Measurements from ENCODE around the gene NCOA1.
"Not testable (repeated sequence)": the region's sequence is repeated elsewhere in the genome, so short reads cannot be mapped to it uniquely, and the experiment has no call there.

The NCOA1 gene

GRCh38 chr2:24508878-24509277 lies 17.8 kb downstream of the NCOA1 start:
- no peak for DNase-seq

DNA sequence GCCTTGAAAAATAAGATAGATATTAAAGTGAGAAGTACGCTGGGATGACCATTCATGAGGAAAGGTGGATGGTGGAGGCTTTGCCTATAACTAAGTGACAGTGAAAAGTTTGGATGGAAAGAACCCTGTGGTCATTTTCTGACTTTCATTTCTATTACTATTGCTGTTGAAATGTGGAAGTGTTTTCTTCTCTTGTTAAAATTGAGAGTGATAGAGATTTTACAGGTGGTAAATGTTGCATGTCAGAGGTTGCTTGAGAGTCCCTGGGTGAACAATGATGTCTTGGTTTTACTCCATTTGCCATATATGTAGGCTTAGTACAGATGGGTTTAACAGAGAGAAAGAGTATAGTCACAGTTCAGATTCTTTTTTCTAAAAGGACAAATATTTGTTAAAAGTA lies 18.4 kb downstream of the NCOA1 start:
- no peak for DNase-seq

DNA sequence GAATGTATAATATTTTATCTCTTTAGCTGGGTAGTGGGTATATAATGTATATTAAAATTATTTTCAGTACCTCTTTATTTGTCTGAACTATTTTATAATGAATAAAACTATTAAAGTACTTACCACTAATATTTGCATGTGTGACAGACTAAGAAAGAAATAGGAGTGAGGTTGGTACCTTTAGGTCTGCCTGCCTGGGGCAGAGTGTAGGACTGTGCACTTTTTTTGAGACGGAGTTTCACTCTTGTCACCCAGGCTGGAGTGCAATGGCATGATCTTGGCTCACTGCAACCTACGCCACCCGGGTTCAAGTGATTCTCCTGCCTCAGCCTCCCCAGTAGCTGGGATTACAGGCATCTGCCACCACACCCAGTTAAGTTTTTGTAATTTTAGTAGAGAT lies 18.8 kb downstream of the NCOA1 start:
- DNase-seq = no peak

DNA sequence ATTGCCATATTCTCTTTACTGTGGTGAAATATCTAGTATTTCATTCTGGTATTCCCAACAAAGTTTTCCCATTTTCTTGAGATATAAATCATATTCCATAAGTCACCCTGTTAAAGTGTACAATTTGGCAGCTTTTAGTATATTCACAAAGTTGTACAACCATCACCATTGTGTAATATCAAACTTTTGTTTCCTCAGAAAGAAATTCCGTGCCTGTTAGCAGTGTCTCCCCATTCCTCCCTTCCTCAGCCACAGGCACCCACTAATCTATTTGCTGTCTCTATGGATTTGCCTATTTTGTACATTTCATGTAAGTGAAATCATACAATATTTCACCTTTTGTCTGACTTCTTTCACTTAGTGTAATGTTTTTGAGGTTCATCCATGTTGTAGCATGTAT lies 19.7 kb downstream of the NCOA1 start:
- no peak for DNase-seq

- no peak for DNase-seq
Observed at GRCh38 chr2:24511198-24511597, 20.1 kb downstream of the NCOA1 start.

GRCh38 chr2:24511894-24512293 lies 20.8 kb downstream of the NCOA1 start:
- DNase-seq = no peak

GRCh38 chr2:24512404-24512803 lies 21.4 kb downstream of the NCOA1 start:
- DNase-seq = no peak

GRCh38 chr2:24512831-24513230 lies 21.8 kb downstream of the NCOA1 start:
- no peak for DNase-seq

GRCh38 chr2:24513281-24514071 lies 22.4 kb downstream of the NCOA1 start:
- no peak for DNase-seq

GRCh38 chr2:24514820-24515219 lies 23.8 kb downstream of the NCOA1 start:
- no peak for DNase-seq

DNA sequence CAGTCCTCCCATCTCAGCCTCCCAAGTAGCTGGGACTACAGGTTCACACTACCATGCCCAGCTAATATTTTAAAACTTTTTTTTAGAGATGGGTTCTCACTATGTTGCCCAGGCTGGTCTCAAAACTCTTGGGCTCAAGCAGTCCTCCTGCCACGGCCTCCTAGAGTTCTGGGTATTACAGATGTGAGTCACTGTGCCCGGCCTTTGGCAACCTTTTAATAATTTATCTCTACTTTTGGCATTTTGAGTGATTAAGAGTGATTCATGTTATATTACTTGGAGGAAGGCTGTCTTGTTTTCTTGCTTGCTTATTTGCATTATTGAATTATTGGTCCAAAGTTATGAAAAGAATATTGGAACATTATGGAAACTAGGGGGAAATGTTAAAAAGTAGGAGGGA lies 24.3 kb downstream of the NCOA1 start:
- no peak for DNase-seq

GRCh38 chr2:24515831-24516230 lies 24.8 kb downstream of the NCOA1 start:
- no peak for DNase-seq

- DNase-seq = no peak
Observed at GRCh38 chr2:24517247-24517646, 26.2 kb downstream of the NCOA1 start.

DNA sequence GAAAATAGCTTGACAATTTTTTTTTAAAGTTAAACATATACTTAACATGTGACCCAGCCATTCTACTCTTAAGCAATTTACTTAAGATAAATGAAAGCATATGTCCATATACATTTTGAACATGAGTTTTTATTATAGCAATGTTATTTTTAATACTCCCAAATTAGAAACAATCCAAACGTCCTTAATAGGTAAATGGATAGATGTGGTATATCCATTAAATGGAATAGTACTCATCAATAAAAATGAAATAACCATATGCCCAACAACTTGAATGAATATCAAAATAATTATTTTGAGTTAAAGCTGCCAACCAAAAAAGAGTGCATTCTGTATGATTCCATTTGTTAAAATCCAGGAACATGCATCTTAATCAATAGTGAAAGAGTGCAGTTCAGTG lies 29.1 kb downstream of the NCOA1 start:
- no peak for DNase-seq

- no peak for DNase-seq
Observed at GRCh38 chr2:24521162-24521857, 30.3 kb downstream of the NCOA1 start.

- no peak for DNase-seq
Observed at GRCh38 chr2:24521975-24522639, 31.1 kb downstream of the NCOA1 start.

- DNase-seq = no peak
Observed at GRCh38 chr2:24527536-24527935, 36.5 kb downstream of the NCOA1 start.

GRCh38 chr2:24530796-24531195 lies 39.7 kb downstream of the NCOA1 start:
- no peak for DNase-seq

- DNase-seq = not testable (repeated sequence)
Observed at GRCh38 chr2:24531610-24532009, 40.6 kb downstream of the NCOA1 start.

DNA sequence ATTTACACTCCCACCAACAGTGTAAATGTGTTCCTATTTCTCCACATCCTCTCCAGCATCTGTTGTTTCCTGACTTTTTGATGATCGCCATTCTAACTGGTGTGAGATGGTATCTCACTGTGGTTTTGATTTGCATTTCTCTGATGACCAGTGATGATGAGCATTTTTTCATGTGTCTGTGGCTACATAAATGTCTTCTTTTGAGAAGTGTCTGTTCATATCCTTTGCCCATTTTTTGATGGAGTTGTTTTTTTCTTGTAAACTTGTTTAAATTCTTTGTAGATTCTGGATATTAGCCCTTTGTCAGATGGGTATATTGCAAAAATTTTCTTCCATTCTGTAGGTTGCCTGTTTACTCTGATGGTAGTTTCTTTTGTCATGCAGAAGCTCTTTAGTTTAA lies 41.0 kb downstream of the NCOA1 start:
- not testable (repeated sequence) for DNase-seq

GRCh38 chr2:24533574-24533973 lies 42.5 kb downstream of the NCOA1 start:
- not testable (repeated sequence) for DNase-seq

- DNase-seq = no peak
Observed at GRCh38 chr2:24538720-24539119, 47.7 kb downstream of the NCOA1 start.

- DNase-seq = no peak
Observed at GRCh38 chr2:24539258-24539657, 48.2 kb downstream of the NCOA1 start.

- DNase-seq = no peak
Observed at GRCh38 chr2:24540011-24540477, 49.0 kb downstream of the NCOA1 start.

Measured in SHP77 (cell line).